GM12892 (cell line): ENCODE measurements around the gene IFNLR1.

Experiments
- POLR2A ChIP-seq: IDR thresholded peaks from 2 replicates; pipeline ENCODE4 v1.6.1; 2011; ENCODE audit warnings: low read depth, low read length, control low read depth
- POLR2AphosphoS5 ChIP-seq: IDR thresholded peaks from 2 replicates; pipeline ENCODE4 v1.6.1; 2011; ENCODE audit warnings: low read depth, low read length, control low read depth
- TAF1 ChIP-seq: IDR thresholded peaks from 2 replicates; pipeline ENCODE4 v1.6.1; 2011; ENCODE audit warnings: low read depth, mild to moderate bottlenecking, control low read depth, low read length, borderline replicate concordance

GRCh38 chr1:24122776-24123175, 64.3 kb downstream of the IFNLR1 start:
- no peak for TF ChIP-seq POLR2A
- TF ChIP-seq TAF1, result no peak
- TF ChIP-seq POLR2AphosphoS5, result no peak
